ENCODE measurements around the gene MIR17HG. TPM values are rescaled to one million over a fixed set of nuclear protein-coding genes. Genes with fewer than 3 reads are reported as not detected.
"Not testable (repeated sequence)": the region's sequence is repeated elsewhere in the genome, so short reads cannot be mapped to it uniquely, and the experiment has no call there.

Gene MIR17HG
- total RNA-seq, 3 donors from 2014 or later (not counting 1 experiment from before 2014, with no cell fraction given), result 2.2 to 8.1 (median 6.1) TPM

DNA sequence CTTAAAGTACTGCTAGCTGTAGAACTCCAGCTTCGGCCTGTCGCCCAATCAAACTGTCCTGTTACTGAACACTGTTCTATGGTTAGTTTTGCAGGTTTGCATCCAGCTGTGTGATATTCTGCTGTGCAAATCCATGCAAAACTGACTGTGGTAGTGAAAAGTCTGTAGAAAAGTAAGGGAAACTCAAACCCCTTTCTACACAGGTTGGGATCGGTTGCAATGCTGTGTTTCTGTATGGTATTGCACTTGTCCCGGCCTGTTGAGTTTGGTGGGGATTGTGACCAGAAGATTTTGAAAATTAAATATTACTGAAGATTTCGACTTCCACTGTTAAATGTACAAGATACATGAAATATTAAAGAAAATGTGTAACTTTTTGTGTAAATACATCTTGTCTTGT, 3.6 kb downstream of the MIR17HG start:
- Histone ChIP-seq H3K4me3 (ENCODE audit: low read length) (no peak overlapping the region), H3K27ac (ENCODE audit: low read length) (no peak overlapping the region), H3K27me3 (ENCODE audit: control insufficient read depth, insufficient read depth, low read length) (no peaks in the 10 kb centered on the region), H3K9me3 (ENCODE audit: control insufficient read depth, insufficient read depth, low read length) (no peaks in the 10 kb centered on the region), H3K36me3 (ENCODE audit: control insufficient read depth, insufficient read depth, low read length) (peaks cover 32% of the 10 kb centered on the region), H3K4me1 (ENCODE audit: control insufficient read depth, insufficient read depth, low read length) (peaks cover 8% of the 10 kb centered on the region)
- WGBS (ENCODE audit: insufficient coverage), result 93% methylated on average over 4 of the region's 5 CpGs
- Mint-ChIP-seq H3K27me3 (ENCODE audit: low read depth in 2 of 2) (no peaks in the 10 kb centered on the region), H3K9me3 (no peaks in the 10 kb centered on the region), H3K4me1 (peaks cover 16% of the 10 kb centered on the region in 2 donors), H3K36me3 (peaks cover 13% of the 10 kb centered on the region), H3K27ac (no peak overlapping the region), H3K4me3 (no peak overlapping the region)
- ATAC-seq, result no peak
- TF ChIP-seq, protein P1, sequence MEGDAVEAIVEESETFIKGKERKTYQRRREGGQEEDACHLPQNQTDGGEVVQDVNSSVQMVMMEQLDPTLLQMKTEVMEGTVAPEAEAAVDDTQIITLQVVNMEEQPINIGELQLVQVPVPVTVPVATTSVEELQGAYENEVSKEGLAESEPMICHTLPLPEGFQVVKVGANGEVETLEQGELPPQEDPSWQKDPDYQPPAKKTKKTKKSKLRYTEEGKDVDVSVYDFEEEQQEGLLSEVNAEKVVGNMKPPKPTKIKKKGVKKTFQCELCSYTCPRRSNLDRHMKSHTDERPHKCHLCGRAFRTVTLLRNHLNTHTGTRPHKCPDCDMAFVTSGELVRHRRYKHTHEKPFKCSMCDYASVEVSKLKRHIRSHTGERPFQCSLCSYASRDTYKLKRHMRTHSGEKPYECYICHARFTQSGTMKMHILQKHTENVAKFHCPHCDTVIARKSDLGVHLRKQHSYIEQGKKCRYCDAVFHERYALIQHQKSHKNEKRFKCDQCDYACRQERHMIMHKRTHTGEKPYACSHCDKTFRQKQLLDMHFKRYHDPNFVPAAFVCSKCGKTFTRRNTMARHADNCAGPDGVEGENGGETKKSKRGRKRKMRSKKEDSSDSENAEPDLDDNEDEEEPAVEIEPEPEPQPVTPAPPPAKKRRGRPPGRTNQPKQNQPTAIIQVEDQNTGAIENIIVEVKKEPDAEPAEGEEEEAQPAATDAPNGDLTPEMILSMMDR (IDR thresholded peaks at IDR 0.05), result no peak
- no peak for DNase-seq
- intact Hi-C loops (cut with micrococcal nuclease), result no loop called here

DNA sequence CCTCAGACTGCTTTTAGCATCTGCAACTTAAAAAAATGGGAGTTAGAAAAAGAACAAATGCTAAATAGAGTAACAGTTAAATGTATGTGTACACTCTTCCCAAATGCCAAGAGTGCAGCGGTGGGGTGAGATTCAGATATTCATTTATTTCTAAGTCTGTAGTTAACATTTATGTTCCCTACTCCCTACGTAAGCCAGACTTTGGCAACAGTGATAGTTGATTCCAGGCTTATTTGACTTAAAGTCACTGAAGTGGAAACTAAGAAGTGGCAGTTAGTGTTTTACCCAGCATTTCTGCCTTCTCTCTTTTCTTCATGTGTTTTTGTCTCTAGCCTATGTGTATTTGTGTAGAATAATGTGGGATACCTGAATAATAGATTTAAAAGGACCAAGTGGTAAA, 4.5 kb downstream of the MIR17HG start:
- no peak for ATAC-seq

DNA sequence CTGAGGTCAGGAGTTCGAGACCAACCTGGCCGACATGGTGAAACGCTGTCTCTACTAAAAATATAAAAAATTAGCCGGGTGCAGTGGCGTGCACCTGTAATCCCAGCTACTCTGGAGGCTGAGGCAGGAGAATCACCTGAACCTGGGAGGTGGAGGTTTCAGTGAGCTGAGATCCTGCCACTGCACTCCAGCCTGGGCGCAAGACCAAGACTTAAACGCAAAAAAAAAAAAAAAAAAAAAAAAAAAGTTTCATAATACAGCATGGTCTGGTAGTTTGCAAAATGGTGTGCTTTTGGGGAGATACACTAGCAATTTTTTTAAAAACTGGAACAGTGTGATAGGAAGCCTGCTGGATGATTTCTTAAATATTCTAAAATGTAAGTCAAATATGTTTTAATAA, 5.4 kb downstream of the MIR17HG start:
- ATAC-seq; H3K27me3 Mint-ChIP-seq (ENCODE audit: low read depth in 2 of 2); H3K9me3 Mint-ChIP-seq; H3K27ac Mint-ChIP-seq; H3K27me3 ChIP-seq (ENCODE audit: control insufficient read depth, insufficient read depth, low read length); H3K4me1 ChIP-seq (ENCODE audit: control insufficient read depth, insufficient read depth, low read length); H3K27ac ChIP-seq (ENCODE audit: low read length); H3K9me3 ChIP-seq (ENCODE audit: control insufficient read depth, insufficient read depth, low read length); DNase-seq; H3K4me1 Mint-ChIP-seq; H3K4me3 ChIP-seq (ENCODE audit: low read length); intact Hi-C loops (cut with micrococcal nuclease); H3K4me3 Mint-ChIP-seq: not testable (repeated sequence)
- peaks cover 34% of the 10 kb centered on the region for H3K36me3 ChIP-seq (ENCODE audit: control insufficient read depth, insufficient read depth, low read length)
- H3K36me3 Mint-ChIP-seq, result peaks cover 13% of the 10 kb centered on the region
- 98% methylated on average over 5 of the region's 7 CpGs for WGBS (ENCODE audit: insufficient coverage)

More for the DNA sequence above, 4.5 kb downstream of the MIR17HG start:
- intact Hi-C loops (cut with micrococcal nuclease), result no loop called here
- WGBS (ENCODE audit: insufficient coverage), result no CpG with 5 or more reads among the region's 2 CpGs
- DNase-seq, result no peak
- H3K27me3 Mint-ChIP-seq (ENCODE audit: low read depth in 2 of 2), result no peaks in the 10 kb centered on the region
- H3K9me3 Mint-ChIP-seq, result no peaks in the 10 kb centered on the region
- no peak overlapping the region for H3K27ac Mint-ChIP-seq
- Histone ChIP-seq H3K36me3 (ENCODE audit: control insufficient read depth, insufficient read depth, low read length) (peaks cover 34% of the 10 kb centered on the region), H3K27me3 (ENCODE audit: control insufficient read depth, insufficient read depth, low read length) (no peaks in the 10 kb centered on the region), H3K9me3 (ENCODE audit: control insufficient read depth, insufficient read depth, low read length) (no peaks in the 10 kb centered on the region), H3K27ac (ENCODE audit: low read length) (no peak overlapping the region), H3K4me1 (ENCODE audit: control insufficient read depth, insufficient read depth, low read length) (peaks cover 5% of the 10 kb centered on the region), H3K4me3 (ENCODE audit: low read length) (no peak overlapping the region)
- H3K4me3 Mint-ChIP-seq, result no peak overlapping the region
- TF ChIP-seq, protein P1 (IDR thresholded peaks at IDR 0.05), result no peak
- H3K36me3 Mint-ChIP-seq, result peaks cover 13% of the 10 kb centered on the region
- H3K4me1 Mint-ChIP-seq, result peaks cover 10 to 12% of the 10 kb centered on the region in 2 donors

DNA sequence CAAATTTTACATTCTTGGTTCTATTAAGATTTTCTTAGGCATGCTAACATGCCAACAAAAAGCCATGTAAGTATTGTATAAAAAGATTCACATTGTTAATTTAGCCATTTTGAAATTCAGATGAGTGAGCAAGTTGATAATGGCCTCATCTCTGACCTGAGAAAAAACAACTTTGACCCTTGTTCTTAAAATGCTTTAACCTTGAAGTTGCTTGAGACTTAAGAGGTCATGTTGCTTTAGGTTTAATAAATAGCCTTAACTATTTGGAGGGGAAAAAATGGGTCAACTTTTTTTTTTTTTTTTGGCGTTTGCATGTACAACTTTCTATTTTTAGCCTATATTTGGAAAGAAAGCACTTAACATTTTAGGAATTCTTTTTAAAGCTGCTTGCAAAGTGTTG, 6.0 kb downstream of the MIR17HG start:
- no CpG with 5 or more reads among the region's 1 CpG for WGBS (ENCODE audit: insufficient coverage)
- H3K27me3 Mint-ChIP-seq (ENCODE audit: low read depth in 2 of 2), result no peaks in the 10 kb centered on the region
- H3K27ac Mint-ChIP-seq, result no peak overlapping the region
- Histone ChIP-seq H3K27ac (ENCODE audit: low read length) (no peak overlapping the region), H3K9me3 (ENCODE audit: control insufficient read depth, insufficient read depth, low read length) (no peaks in the 10 kb centered on the region), H3K27me3 (ENCODE audit: control insufficient read depth, insufficient read depth, low read length) (no peaks in the 10 kb centered on the region), H3K4me3 (ENCODE audit: low read length) (no peak overlapping the region), H3K36me3 (ENCODE audit: control insufficient read depth, insufficient read depth, low read length) (peaks cover 34% of the 10 kb centered on the region), H3K4me1 (ENCODE audit: control insufficient read depth, insufficient read depth, low read length) (peaks cover 3% of the 10 kb centered on the region)
- DNase-seq (no peak), ATAC-seq (no peak)
- H3K4me3 Mint-ChIP-seq, result no peak overlapping the region
- H3K9me3 Mint-ChIP-seq, result no peaks in the 10 kb centered on the region
- peaks cover 6 to 9% of the 10 kb centered on the region in 2 donors for H3K4me1 Mint-ChIP-seq
- TF ChIP-seq, protein P1 (IDR thresholded peaks at IDR 0.05), result no peak
- intact Hi-C loops (cut with micrococcal nuclease), result no loop called here
- peaks cover 13% of the 10 kb centered on the region for H3K36me3 Mint-ChIP-seq

Measured in natural killer cell (primary cell).